GM23338 (cell line): ENCODE results near the gene SOAT2. TPM values are rescaled to one million over a fixed set of nuclear protein-coding genes. Genes with fewer than 3 reads are reported as not detected.

Experiments
- EZH2 ChIP-seq: fragments of 200-600 bp; sonication (generic); IDR thresholded peaks from one replicate; pipeline ENCODE4 v1.8.0; 2017; ENCODE audit warnings: antibody characterized with exemption, mild to moderate bottlenecking, low read depth; ENCODE audit not compliant: unreplicated experiment
- JUNB ChIP-seq: IDR thresholded peaks from one replicate; pipeline ENCODE4 v1.6.1; 2016; ENCODE audit warnings: antibody characterized with exemption; ENCODE audit not compliant: unreplicated experiment
- NANOG ChIP-seq: IDR thresholded peaks from 2 replicates; pipeline ENCODE4 v1.6.1; 2016; ENCODE audit warnings: antibody characterized with exemption, borderline replicate concordance
- ZNF331 ChIP-seq: fragments of 250-450 bp; sonication (Bioruptor Pico); IDR thresholded peaks from 2 replicates; pipeline ENCODE4 v1.5.0; 2020; ENCODE audit warnings: low read depth, mild to moderate bottlenecking, moderate library complexity
- polyA plus RNA-seq: library from polyadenylated mRNA; unstranded; fragments of >200 nt; fragmentation: Nextera tagmentation; extraction: Ambion mirVana; gene quantifications from 2 replicates; pipeline ENCODE4 v1.2.1, GENCODE V29; 2016
- total RNA-seq: library from RNA; depleted of rRNA; stranded (reverse); fragments of >200 nt; shearing (Covaris generic); gene quantifications from 2 replicates; pipeline ENCODE4 v1.2.3, GENCODE V29; 2014
- TF ChIP-seq, protein P1 (sequence below): fragments of 250-450 bp; sonication (Bioruptor Pico); IDR thresholded peaks from 2 replicates; pipeline ENCODE4 v1.5.0; 2020; ENCODE audit warnings: mild to moderate bottlenecking, moderate library complexity
- TF ChIP-seq, protein P2 (sequence below), 2 experiments: fragments of 200-600 bp in 1 of 2; sonication (generic) in 1 of 2; conservative IDR thresholded peaks; 2 replicates each; pipeline versions ENCODE4 v1.5.1 to v1.6.1; 2016 to 2017; ENCODE audit warnings: antibody characterized with exemption in 2 of 2, low read depth in 2 of 2, mild to moderate bottlenecking in 2 of 2, moderate library complexity in 1 of 2

The SOAT2 gene
- total and polyA plus RNA-seq, 2 experiments from 2014 or later, result not detected

DNA sequence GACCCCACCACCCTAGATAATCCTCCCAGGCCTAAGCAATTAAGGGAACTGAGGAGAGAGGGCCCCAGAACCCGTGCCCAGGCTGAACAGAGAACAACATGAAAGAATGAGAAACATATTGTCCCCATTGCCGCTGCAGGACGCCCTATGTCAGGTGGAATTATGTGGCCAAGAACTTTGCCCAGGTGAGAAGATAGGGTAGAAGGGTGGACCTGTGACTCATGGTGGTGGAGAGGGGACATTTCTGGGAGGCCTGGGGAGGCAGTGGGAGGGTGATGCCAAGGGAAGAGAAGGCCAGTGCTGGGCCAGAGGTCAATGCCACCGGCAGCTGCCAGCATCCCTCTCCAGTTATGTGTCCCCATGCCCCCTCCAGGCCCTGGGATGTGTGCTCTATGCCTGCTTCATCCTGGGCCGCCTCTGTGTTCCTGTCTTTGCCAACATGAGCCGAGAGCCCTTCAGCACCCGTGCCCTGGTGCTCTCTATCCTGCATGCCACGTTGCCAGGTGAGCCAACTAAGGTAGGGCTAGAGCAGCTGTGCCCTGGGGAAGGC lies 15.5 kb downstream of the SOAT2 start (continued):
- TF ChIP-seq, protein P1, sequence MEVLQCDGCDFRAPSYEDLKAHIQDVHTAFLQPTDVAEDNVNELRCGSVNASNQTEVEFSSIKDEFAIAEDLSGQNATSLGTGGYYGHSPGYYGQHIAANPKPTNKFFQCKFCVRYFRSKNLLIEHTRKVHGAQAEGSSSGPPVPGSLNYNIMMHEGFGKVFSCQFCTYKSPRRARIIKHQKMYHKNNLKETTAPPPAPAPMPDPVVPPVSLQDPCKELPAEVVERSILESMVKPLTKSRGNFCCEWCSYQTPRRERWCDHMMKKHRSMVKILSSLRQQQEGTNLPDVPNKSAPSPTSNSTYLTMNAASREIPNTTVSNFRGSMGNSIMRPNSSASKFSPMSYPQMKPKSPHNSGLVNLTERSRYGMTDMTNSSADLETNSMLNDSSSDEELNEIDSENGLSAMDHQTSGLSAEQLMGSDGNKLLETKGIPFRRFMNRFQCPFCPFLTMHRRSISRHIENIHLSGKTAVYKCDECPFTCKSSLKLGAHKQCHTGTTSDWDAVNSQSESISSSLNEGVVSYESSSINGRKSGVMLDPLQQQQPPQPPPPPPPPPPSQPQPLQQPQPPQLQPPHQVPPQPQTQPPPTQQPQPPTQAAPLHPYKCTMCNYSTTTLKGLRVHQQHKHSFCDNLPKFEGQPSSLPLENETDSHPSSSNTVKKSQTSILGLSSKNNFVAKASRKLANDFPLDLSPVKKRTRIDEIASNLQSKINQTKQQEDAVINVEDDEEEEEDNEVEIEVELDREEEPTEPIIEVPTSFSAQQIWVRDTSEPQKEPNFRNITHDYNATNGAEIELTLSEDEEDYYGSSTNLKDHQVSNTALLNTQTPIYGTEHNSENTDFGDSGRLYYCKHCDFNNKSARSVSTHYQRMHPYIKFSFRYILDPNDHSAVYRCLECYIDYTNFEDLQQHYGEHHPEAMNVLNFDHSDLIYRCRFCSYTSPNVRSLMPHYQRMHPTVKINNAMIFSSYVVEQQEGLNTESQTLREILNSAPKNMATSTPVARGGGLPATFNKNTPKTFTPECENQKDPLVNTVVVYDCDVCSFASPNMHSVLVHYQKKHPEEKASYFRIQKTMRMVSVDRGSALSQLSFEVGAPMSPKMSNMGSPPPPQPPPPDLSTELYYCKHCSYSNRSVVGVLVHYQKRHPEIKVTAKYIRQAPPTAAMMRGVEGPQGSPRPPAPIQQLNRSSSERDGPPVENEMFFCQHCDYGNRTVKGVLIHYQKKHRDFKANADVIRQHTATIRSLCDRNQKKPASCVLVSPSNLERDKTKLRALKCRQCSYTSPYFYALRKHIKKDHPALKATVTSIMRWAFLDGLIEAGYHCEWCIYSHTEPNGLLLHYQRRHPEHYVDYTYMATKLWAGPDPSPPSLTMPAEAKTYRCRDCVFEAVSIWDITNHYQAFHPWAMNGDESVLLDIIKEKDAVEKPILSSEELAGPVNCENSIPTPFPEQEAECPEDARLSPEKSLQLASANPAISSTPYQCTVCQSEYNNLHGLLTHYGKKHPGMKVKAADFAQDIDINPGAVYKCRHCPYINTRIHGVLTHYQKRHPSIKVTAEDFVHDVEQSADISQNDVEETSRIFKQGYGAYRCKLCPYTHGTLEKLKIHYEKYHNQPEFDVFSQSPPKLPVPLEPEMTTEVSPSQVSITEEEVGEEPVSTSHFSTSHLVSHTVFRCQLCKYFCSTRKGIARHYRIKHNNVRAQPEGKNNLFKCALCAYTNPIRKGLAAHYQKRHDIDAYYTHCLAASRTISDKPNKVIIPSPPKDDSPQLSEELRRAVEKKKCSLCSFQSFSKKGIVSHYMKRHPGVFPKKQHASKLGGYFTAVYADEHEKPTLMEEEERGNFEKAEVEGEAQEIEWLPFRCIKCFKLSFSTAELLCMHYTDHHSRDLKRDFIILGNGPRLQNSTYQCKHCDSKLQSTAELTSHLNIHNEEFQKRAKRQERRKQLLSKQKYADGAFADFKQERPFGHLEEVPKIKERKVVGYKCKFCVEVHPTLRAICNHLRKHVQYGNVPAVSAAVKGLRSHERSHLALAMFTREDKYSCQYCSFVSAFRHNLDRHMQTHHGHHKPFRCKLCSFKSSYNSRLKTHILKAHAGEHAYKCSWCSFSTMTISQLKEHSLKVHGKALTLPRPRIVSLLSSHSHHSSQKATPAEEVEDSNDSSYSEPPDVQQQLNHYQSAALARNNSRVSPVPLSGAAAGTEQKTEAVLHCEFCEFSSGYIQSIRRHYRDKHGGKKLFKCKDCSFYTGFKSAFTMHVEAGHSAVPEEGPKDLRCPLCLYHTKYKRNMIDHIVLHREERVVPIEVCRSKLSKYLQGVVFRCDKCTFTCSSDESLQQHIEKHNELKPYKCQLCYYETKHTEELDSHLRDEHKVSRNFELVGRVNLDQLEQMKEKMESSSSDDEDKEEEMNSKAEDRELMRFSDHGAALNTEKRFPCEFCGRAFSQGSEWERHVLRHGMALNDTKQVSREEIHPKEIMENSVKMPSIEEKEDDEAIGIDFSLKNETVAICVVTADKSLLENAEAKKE, result no peak
- TF ChIP-seq NANOG (no peak), JUNB (no peak), EZH2 (no peak), ZNF331 (CRISPR knock-in tag) (no peak)
- TF ChIP-seq, protein P2, sequence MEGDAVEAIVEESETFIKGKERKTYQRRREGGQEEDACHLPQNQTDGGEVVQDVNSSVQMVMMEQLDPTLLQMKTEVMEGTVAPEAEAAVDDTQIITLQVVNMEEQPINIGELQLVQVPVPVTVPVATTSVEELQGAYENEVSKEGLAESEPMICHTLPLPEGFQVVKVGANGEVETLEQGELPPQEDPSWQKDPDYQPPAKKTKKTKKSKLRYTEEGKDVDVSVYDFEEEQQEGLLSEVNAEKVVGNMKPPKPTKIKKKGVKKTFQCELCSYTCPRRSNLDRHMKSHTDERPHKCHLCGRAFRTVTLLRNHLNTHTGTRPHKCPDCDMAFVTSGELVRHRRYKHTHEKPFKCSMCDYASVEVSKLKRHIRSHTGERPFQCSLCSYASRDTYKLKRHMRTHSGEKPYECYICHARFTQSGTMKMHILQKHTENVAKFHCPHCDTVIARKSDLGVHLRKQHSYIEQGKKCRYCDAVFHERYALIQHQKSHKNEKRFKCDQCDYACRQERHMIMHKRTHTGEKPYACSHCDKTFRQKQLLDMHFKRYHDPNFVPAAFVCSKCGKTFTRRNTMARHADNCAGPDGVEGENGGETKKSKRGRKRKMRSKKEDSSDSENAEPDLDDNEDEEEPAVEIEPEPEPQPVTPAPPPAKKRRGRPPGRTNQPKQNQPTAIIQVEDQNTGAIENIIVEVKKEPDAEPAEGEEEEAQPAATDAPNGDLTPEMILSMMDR (conservative IDR thresholded peaks at IDR 0.05; ENCODE audit: low read depth in 2 of 2), result no peak
